ENCODE data around the gene UBE2F.
"Not testable (repeated sequence)": the region's sequence is repeated elsewhere in the genome, so short reads cannot be mapped to it uniquely, and the experiment has no call there.

UBE2F gene

GRCh38 chr2:237946423-237946822, 20.4 kb upstream of the UBE2F start:
- DNase-seq: no peak

GRCh38 chr2:237951354-237951753, 15.5 kb upstream of the UBE2F start:
- DNase-seq: not testable (repeated sequence)

- no peak for DNase-seq
Measured at GRCh38 chr2:237951878-237952277, 14.9 kb upstream of the UBE2F start.

DNA sequence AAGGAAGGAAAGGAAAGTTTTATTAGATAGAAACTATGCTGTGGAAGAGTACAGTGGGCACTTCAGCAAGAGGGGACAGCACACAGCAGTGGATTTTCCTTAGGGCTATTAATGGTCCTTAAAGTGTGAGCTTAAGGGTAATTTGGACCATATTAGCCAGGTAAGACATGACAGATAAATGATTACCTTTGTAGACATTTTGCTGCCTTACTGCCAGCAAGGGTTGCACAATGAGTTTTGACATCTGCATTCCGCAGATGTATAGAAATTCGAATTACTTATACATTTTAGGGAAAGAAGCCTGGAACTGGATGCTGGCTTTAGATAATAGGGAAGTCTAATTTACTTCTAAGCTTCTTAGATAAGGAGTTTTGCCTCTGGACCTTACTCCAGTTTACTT, 14.0 kb upstream of the UBE2F start:
- no peak for DNase-seq

- DNase-seq: no peak
Measured at GRCh38 chr2:237955640-237956401, 11.0 kb upstream of the UBE2F start.

DNA sequence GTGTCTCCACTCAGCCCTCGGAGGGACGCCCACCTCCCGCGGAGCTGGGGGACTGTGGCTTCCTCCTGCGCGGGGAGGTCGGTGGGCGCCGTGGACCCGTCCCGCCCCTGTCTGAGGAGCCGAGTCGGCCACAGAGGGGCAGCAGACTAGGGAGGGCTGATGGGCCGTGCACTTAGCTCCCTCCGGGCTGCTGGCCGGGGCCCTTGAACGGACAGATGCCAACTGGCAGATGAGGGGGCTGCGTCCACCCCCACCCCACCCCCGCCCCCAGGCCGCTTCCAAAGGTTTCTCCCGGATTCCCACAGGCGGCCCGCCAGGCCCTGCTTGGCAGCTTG, 10.4 kb upstream of the UBE2F start:
- DNase-seq: no peak

GRCh38 chr2:237961637-237962036, 5.2 kb upstream of the UBE2F start:
- no peak for DNase-seq

DNA sequence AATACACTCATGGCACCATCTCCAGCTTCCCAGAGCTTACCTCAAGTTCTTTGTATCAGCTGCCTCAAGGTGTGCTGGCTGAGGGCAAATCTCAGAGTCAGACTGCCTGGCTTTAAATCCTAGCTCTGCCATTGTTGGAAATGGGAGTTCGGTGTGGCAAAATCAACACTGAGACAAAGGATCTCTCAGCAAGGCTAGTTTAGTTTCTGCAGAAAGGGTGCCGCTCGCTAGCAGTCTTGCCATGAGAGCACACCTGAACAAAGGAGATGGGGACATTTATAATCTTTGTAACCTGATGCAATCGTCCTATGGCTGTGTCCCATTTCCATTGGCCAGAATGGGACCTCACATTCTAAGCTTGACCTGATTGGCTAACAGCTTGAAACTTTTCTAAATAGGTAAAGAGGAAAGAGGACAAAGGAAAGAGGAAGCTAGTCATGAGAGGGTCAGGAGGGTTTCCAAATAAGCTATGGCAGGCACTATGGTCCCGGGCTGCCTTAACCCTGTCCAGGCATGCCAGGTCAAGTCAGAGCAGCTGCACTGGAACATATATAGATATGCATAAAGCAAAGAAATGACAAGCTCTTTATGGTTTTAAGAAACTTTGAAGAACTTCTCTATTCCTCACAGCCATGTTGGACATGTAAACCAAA, 4.3 kb upstream of the UBE2F start:
- no peak for DNase-seq

GRCh38 chr2:237963490-237963991, 3.3 kb upstream of the UBE2F start:
- DNase-seq: not testable (repeated sequence)

GRCh38 chr2:237964194-237964577, 2.6 kb upstream of the UBE2F start:
- DNase-seq: no peak

GRCh38 chr2:237964578-237965404, 2.0 kb upstream of the UBE2F start:
- no peak for DNase-seq

- DNase-seq: not testable (repeated sequence)
Measured at GRCh38 chr2:237965844-237966243, 970 bp upstream of the UBE2F start.

DNA sequence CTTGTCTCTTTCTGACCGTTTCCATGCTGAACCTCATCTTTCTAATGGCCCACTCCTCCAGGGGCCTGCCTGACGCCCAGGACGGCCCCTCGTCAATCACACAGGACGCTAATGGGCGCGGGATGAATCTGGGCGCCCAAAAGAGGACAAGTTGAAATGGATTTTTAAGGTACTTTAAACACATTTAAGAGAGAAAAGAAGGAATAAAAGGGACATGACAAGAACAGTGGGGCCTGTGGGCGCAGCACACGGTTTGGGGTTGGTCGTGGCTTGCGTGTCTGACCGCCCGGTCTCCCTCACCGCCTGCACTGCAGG, 607 bp upstream of the UBE2F start:
- no peak for DNase-seq

DNA sequence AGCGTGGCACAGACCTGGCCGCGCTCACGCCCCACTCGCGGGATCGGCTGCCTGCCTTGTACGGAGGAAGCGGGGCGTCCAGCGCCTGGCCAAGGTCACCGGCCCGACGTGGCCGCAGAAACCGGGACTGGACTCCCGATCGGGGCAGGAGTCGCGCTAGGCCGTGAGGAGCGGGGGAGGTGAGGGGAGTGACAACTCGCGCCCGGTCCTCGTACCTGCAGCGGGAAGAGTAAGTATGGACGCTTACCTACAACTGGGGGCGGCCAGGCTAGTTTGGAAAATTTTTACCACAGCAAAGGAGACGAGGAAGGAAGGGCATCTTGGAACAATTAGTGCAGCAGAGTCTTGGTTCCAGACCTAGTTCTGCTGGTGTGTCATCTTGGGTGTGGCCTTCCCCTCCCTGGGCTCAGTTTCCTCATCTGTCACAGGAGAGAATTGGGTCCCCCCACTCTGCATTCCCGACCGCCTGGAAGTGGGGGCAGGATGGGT, 693 bp downstream of the UBE2F start:
- no peak for DNase-seq

DNA sequence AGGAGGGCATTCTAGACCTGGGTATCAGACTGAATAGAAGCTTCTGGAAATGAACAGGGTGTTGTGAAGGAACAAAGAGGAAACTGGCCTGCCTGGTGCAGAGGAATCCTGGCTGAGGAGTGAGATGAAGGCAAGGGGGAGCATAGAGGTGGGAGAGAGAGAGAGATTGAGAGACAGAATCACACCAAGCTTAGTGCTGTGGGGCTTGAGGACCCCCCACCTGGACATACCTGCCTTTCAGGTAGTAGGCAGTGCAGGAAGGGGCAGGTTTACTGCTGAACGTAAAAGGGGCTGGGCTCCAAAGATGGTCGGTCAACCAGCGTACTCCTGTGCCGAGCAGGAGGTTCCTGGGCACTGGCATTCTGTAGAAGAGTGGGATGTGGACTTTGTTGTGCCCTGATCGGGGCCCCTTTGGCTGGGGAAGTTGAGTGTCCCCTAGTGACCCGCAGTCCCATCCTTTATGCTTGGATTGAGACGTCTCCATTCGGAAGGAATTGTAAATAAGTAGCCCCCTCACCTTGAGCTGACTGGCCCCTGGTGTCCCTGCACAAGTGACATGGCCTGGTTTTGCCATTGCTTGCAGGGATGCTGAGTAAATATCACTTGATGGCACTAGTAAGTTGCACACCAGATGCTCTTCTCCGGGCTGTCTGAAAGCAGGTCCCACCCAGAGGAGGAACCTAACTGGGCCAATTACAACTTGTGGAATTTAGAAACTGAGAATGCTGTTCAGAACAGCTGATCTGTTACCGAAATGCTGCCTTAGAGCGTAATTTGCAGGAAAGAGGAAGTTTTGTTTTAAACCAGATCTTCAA, 1.4 kb downstream of the UBE2F start:
- peak in 2 of 4 experiments; percentile 19 to 21 for DNase-seq

GRCh38 chr2:237971661-237972060, 4.8 kb downstream of the UBE2F start:
- no peak for DNase-seq

GRCh38 chr2:237972211-237972610, 5.4 kb downstream of the UBE2F start:
- no peak for DNase-seq

- no peak for DNase-seq
Measured at GRCh38 chr2:237972936-237973335, 6.1 kb downstream of the UBE2F start.

DNA sequence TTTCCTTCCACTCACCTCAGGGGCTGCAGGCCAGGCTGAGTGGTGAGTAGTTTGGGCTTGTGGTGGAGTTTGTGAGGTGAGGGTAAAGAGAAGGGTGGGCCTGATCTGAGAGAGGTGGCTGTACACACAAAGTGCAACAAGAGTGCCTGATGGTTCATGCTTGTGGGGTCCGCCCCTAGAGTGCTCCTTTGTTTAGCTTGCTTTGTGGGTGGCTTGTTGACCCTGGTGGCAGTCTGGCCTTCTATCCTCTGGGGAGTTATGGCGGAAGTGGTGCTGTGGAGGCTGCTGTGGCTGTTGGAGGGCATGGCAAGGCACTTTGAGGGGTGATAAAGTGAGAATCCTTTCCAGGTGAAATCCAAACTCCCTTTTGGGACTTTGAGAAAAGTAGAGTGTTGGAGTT, 10.6 kb downstream of the UBE2F start:
- no peak for DNase-seq

DNA sequence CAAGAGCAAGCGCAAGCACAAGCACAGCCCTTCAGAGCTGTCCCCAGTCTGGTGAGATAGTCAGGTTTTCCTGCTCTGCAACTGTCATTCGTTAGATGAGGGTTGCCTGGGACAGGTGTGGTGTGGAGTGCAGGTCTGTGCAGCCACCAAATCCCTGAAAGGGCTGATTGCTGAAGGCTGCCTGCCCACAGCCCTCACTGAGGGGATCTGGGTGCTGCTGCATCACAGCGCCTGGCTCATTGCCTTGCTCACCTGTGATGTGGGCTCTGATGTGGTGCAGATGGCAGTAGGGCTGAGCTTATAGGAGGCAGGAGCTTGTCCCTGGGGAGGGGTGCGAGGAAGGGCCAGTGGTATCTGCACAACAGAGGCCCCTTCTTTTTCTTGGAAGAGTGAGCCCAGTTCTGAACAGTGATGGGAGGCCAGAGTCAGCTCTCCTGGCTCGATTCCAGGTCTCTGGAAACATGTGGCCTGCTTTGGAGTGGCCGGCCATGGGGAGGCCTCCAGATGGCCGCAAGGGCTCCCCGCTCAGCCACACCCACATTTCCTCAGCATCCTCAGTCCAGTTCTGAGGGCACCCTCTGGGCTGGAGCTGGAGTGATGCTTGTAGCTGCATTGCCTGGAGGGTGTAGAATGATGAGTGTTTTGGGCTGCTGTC, 11.4 kb downstream of the UBE2F start:
- DNase-seq: no peak

GRCh38 chr2:237979331-237979730, 12.5 kb downstream of the UBE2F start:
- no peak for DNase-seq

DNA sequence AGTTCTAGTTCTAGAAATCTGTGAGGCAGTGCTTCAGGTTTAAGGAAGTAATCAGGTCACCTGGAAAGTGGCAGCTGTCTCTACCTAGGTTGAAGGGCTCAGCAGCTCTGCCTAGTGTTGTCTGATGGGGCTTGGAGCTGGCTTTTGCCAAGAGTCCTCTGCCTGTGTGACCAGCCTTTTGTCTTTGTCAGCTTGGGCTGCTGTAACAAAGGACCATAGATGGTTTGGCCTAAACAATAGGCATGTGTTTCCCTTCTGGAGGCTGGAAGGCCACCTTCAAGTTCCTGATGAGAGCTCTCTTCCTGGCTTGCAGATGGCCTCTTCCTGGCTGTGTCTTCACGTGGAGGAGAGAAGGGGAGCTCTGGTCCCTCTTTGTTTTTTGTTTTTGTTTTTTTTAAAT, 13.3 kb downstream of the UBE2F start:
- DNase-seq: no peak

Data from activated naive CD4-positive, alpha-beta T cell (primary cell).